HCT116 (cell line): ENCODE data around the gene KIAA0930. TPM values are rescaled to one million over a fixed set of nuclear protein-coding genes. Genes with fewer than 3 reads are reported as not detected.

Source experiments
- ATAC-seq: fragments of 200-7000 bp; cut with Tn5 transposase; 2 replicates; pipeline ENCODE4 v1.9.1; 2020; ENCODE audit warnings: mild to moderate bottlenecking, moderate library complexity
- BruUV-seq: library from RNA; stranded (reverse); fragments of 400-500 nt; replicated peaks from 2 replicates; lab custom pipeline; 2021; lab: Mats Ljungman, UMichigan
- CTCF ChIA-PET: fragments of 300-600 bp; sonication (Branson Sonifier 250); formaldehyde crosslinking; loops from one replicate; lab custom pipeline; 2021; ENCODE audit warnings: antibody characterized with exemption; lab: Charles Lee
- POLR2A ChIA-PET: fragments of 300-600, 350-600 bp; sonication (Branson Sonifier 250); formaldehyde crosslinking; loops from one replicate; lab custom pipeline; 2021; ENCODE audit warnings: antibody characterized with exemption; lab: Charles Lee
- RAD21 ChIA-PET, 2 experiments: fragments of 300-600 bp; sonication (Branson Sonifier 250); formaldehyde crosslinking; loops; one replicate each; lab custom pipeline; 2023; ENCODE audit warnings: low total read pairs in 2 of 2; ENCODE audit not compliant: uncharacterized antibody in 2 of 2, unreplicated experiment in 2 of 2, low non-redundant PET in 1 of 2; lab: Charles Lee
- DNase-seq: peaks from one replicate; pipeline ENCODE4 v3.0.0-alpha.2; 2010; ENCODE audit warnings: low read depth, low spot score
- H2AFZ ChIP-seq: fragments of 200-600 bp; shearing (Covaris generic), sonication (generic); 2 replicates; pipeline ENCODE4 v1.6.1; 2017; ENCODE audit warnings: low read depth, mixed run types, mixed read lengths, antibody characterized with exemption, low read length; ENCODE audit not compliant: poor library complexity, severe bottlenecking
- H3K27ac ChIP-seq: 2 replicates; pipeline ENCODE4 v1.5.1; 2012; ENCODE audit warnings: low read depth, low read length
- H3K27me3 ChIP-seq: fragments of 200-600 bp; sonication (generic); 2 replicates; pipeline ENCODE4 v1.6.1; 2016; ENCODE audit warnings: mixed run types, low read length, mixed read lengths; ENCODE audit not compliant: insufficient read depth
- H3K36me3 ChIP-seq, 2 experiments: fragments of 200-500 bp in 1 of 2; fragments of 200-600 bp in 1 of 2; sonication (Bioruptor generic) in 1 of 2; sonication (generic) in 1 of 2; 2 replicates each; pipeline versions ENCODE4 v1.5.1 to v1.6.1; 2014 to 2016; ENCODE audit warnings: low read length in 2 of 2, inconsistent platforms in 1 of 2, mixed read lengths in 1 of 2, mixed run types in 1 of 2; ENCODE audit not compliant: insufficient read depth in 2 of 2, control insufficient read depth in 1 of 2
- H3K4me1 ChIP-seq, 2 experiments: fragments of 200-600 bp in 1 of 2; sonication (generic) in 1 of 2; 2 replicates each; pipeline versions ENCODE4 v1.5.1 to v1.6.1; 2012 to 2017; ENCODE audit warnings: low read length in 2 of 2, inconsistent platforms in 1 of 2, mild to moderate bottlenecking in 1 of 2, mixed read lengths in 1 of 2, mixed run types in 1 of 2, moderate library complexity in 1 of 2; ENCODE audit not compliant: insufficient read depth in 2 of 2, control insufficient read depth in 1 of 2
- H3K4me2 ChIP-seq: fragments of 200-600 bp; sonication (generic); 2 replicates; pipeline ENCODE4 v1.6.1; 2017; ENCODE audit warnings: mixed run types, low read length, mixed read lengths
- H3K4me3 ChIP-seq, 2 experiments: fragments of 200-600 bp in 1 of 2; sonication (generic) in 1 of 2; replicated peaks in 1 of 2; 2 replicates each; pipeline ENCODE4 v1.5.1; 2011 to 2016; ENCODE audit warnings: low read length in 2 of 2, control low read depth in 1 of 2, low read depth in 1 of 2, mild to moderate bottlenecking in 1 of 2, mixed read lengths in 1 of 2, mixed run types in 1 of 2
- H3K79me2 ChIP-seq: fragments of 200-600 bp; sonication (generic); 2 replicates; pipeline ENCODE4 v1.6.1; 2017; ENCODE audit warnings: mild to moderate bottlenecking, mixed run types, low read length, moderate library complexity, mixed read lengths; ENCODE audit not compliant: insufficient read depth
- H3K9ac ChIP-seq: fragments of 200-600 bp; sonication (generic); 2 replicates; pipeline ENCODE4 v1.6.1; 2016; ENCODE audit warnings: low read length, mixed read lengths
- H3K9me2 ChIP-seq: fragments of 200-600 bp; sonication (generic), shearing (Covaris generic); 2 replicates; pipeline ENCODE4 v1.6.1; 2017; ENCODE audit warnings: mixed run types, mild to moderate bottlenecking, moderate library complexity; ENCODE audit not compliant: insufficient read depth
- H3K9me3 ChIP-seq, 2 experiments: fragments of 200-500 bp in 1 of 2; fragments of 200-600 bp in 1 of 2; sonication (Bioruptor generic) in 1 of 2; sonication (generic) in 1 of 2; 2 replicates each; pipeline ENCODE4 v1.6.1; 2014 to 2017; ENCODE audit warnings: low read length in 2 of 2, mixed read lengths in 2 of 2, inconsistent platforms in 1 of 2, low read depth in 1 of 2, mild to moderate bottlenecking in 1 of 2, mixed run types in 1 of 2, moderate library complexity in 1 of 2; ENCODE audit not compliant: control insufficient read depth in 1 of 2, insufficient read depth in 1 of 2
- H4K20me1 ChIP-seq: fragments of 200-600 bp; sonication (generic), shearing (Covaris generic); 2 replicates; pipeline ENCODE4 v1.6.1; 2017; ENCODE audit warnings: mixed run types, mild to moderate bottlenecking, moderate library complexity; ENCODE audit not compliant: insufficient read depth
- CBX3 ChIP-seq: IDR thresholded peaks from 2 replicates; pipeline ENCODE4 v1.6.1; 2012; ENCODE audit warnings: low read depth
- CEBPB ChIP-seq: IDR thresholded peaks from 2 replicates; pipeline ENCODE4 v1.6.1; 2012; ENCODE audit warnings: low read depth
- EGR1 ChIP-seq: IDR thresholded peaks from 2 replicates; pipeline ENCODE4 v1.6.1; 2012; ENCODE audit warnings: low read depth
- ELF1 ChIP-seq: IDR thresholded peaks from 2 replicates; pipeline ENCODE4 v1.6.1; 2012; ENCODE audit warnings: low read depth, borderline replicate concordance
- EZH2 ChIP-seq: fragments of 200-600 bp; sonication (generic); IDR thresholded peaks from 2 replicates; pipeline ENCODE4 v1.6.1; 2017; ENCODE audit warnings: antibody characterized with exemption, mixed run types
- EZH2phosphoT487 ChIP-seq: fragments of 200-600 bp; IDR thresholded peaks from 2 replicates; pipeline ENCODE4 v1.6.1; 2018; ENCODE audit warnings: antibody characterized with exemption, borderline replicate concordance
- POLR2A ChIP-seq: IDR thresholded peaks from 2 replicates; pipeline ENCODE4 v1.7.0; 2011; ENCODE audit warnings: borderline replicate concordance; ENCODE audit not compliant: insufficient read depth, insufficient read length; ENCODE audit errors: extremely low read depth
- RAD21 ChIP-seq: IDR thresholded peaks from 2 replicates; pipeline ENCODE4 v1.6.1; 2012; ENCODE audit warnings: low read depth, mild to moderate bottlenecking
- SIN3A ChIP-seq: IDR thresholded peaks from 2 replicates; pipeline ENCODE4 v1.6.1; 2012; ENCODE audit warnings: low read depth
- SP1 ChIP-seq: IDR thresholded peaks from 2 replicates; pipeline ENCODE4 v1.6.1; 2012; ENCODE audit warnings: low read depth
- SRF ChIP-seq: IDR thresholded peaks from 2 replicates; pipeline ENCODE4 v1.6.1; 2012; ENCODE audit warnings: low read depth
- YY1 ChIP-seq: IDR thresholded peaks from 2 replicates; pipeline ENCODE4 v1.6.1; 2011; ENCODE audit warnings: low read length, low read depth, moderate library complexity, mild to moderate bottlenecking; ENCODE audit not compliant: insufficient replicate concordance; ENCODE audit errors: extremely low read depth
- ZFX ChIP-seq: fragments of 450-650 bp; IDR thresholded peaks from 2 replicates; pipeline ENCODE4 v1.6.1; 2017
- ZNF274 ChIP-seq: fragments of 200-500 bp; sonication (Bioruptor generic); IDR thresholded peaks from 2 replicates; pipeline ENCODE4 v1.6.1; 2014; ENCODE audit warnings: mild to moderate bottlenecking, low read depth, low read length, inconsistent platforms
- intact Hi-C: fragments of 100-400 bp; cut with micrococcal nuclease; formaldehyde crosslinking; loops from 2 replicates; pipeline ENCODE4 v1.10.0; 2022
- total RNA-seq: library from RNA; stranded (reverse); gene quantifications from one replicate; pipeline ENCODE4 v1.2.1, GENCODE V29; 2021; ENCODE audit not compliant: unreplicated experiment
- TF ChIP-seq, protein P1 (sequence below): IDR thresholded peaks from 2 replicates; pipeline ENCODE4 v1.6.1; 2012
- TF ChIP-seq, protein P2 (sequence below): IDR thresholded peaks from 2 replicates; pipeline ENCODE4 v1.6.1; 2012; ENCODE audit warnings: low read depth

The KIAA0930 gene
- total RNA-seq, 1 experiment from 2014 or later: 60.9 TPM

DNA sequence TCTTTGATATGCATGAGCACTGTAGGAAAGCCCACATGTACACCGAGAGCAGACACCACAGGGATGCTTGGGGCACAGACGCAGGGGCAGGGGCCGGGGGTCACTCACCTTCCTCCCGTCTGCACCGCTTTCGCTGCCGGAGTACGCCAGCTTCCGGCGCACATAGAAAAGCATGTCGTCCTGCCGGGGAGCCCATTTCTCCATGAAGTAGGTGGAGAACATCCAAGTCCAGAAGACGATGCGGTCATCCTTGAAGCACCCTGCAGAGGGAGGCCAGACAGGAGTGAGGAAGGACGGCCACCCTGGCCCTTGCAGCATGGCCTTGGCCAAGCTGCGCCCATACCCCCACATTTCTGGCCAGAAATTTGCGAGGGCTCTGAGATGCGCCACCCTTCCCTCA is 28.8 kb downstream of the KIAA0930 start:
- H3K9me3 ChIP-seq: no peaks in the 10 kb centered on the region
- peaks cover 0 to 3% of the 10 kb centered on the region in 2 experiments; a peak in 1 of 4 replicates for H3K36me3 ChIP-seq
- ChIA-PET CTCF (no interaction called here), POLR2A (no interaction called here)
- no peaks in the 10 kb centered on the region for H3K9me2 ChIP-seq
- no peaks in the 10 kb centered on the region for H4K20me1 ChIP-seq
- H2AFZ ChIP-seq: no peak overlapping the region
- peaks cover 13% of the 10 kb centered on the region; the same call in 1 of the 2 replicates for H3K79me2 ChIP-seq
- H3K4me2 ChIP-seq: no peak overlapping the region
- DNase-seq: no peak
- no peaks in the 10 kb centered on the region for H3K27me3 ChIP-seq
- H3K9ac ChIP-seq: no peak overlapping the region
- H3K27ac ChIP-seq: no peak overlapping the region
- TF ChIP-seq CEBPB (no peak), ZFX (no peak), SP1 (no peak), EGR1 (no peak), CBX3 (no peak)
- TF ChIP-seq, protein P1, sequence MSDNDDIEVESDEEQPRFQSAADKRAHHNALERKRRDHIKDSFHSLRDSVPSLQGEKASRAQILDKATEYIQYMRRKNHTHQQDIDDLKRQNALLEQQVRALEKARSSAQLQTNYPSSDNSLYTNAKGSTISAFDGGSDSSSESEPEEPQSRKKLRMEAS: no peak
- TF ChIP-seq, all 23 proteins: peak for 0
- RAD21 ChIA-PET: no interaction called here
- H3K4me3 ChIP-seq: no peak overlapping the region
- intact Hi-C loops: no loop called here
- H3K4me1 ChIP-seq: no peaks in the 10 kb centered on the region
- no peak for ATAC-seq
- no TSS peak for BruUV-seq

DNA sequence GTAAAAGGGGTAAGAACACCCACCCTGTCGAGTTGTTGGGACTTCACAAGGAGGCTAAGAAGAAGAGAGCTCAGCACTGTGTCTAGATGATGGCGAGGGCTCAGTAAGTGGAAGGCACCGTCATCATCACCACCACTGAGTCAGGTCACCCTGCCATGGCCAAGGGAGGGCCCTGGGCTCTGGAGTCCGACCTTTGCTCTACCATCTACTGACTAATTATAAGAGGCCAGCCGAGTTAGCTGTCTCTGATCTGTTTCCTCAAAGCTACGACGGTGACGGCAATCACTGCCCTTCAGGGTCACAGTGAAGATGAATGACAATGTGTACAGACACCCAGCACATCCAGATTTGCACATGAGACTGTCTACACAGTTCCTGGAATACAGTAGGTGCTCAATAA is 29.3 kb downstream of the KIAA0930 start:
- Histone ChIP-seq H3K27ac (no peak overlapping the region), H3K9ac (no peak overlapping the region), H3K36me3 (peaks cover 0 to 3% of the 10 kb centered on the region in 2 experiments; a peak in 1 of 4 replicates), H3K4me1 (no peaks in the 10 kb centered on the region), H3K27me3 (no peaks in the 10 kb centered on the region), H3K79me2 (peaks cover 12% of the 10 kb centered on the region; the same call in 1 of the 2 replicates), H3K4me2 (no peak overlapping the region), H2AFZ (no peak overlapping the region), H4K20me1 (no peaks in the 10 kb centered on the region), H3K9me2 (no peaks in the 10 kb centered on the region), H3K9me3 (no peaks in the 10 kb centered on the region), H3K4me3 (no peak overlapping the region)
- no TSS peak for BruUV-seq
- ATAC-seq: no peak
- no peak for DNase-seq
- TF ChIP-seq SP1 (no peak), ZNF274 (no peak), SRF (no peak), EGR1 (no peak), SIN3A (no peak), CEBPB (no peak), RAD21 (no peak), YY1 (no peak), CBX3 (no peak), ELF1 (no peak), EZH2phosphoT487 (no peak), EZH2 (no peak), POLR2A (no peak)
- TF ChIP-seq, protein P2, sequence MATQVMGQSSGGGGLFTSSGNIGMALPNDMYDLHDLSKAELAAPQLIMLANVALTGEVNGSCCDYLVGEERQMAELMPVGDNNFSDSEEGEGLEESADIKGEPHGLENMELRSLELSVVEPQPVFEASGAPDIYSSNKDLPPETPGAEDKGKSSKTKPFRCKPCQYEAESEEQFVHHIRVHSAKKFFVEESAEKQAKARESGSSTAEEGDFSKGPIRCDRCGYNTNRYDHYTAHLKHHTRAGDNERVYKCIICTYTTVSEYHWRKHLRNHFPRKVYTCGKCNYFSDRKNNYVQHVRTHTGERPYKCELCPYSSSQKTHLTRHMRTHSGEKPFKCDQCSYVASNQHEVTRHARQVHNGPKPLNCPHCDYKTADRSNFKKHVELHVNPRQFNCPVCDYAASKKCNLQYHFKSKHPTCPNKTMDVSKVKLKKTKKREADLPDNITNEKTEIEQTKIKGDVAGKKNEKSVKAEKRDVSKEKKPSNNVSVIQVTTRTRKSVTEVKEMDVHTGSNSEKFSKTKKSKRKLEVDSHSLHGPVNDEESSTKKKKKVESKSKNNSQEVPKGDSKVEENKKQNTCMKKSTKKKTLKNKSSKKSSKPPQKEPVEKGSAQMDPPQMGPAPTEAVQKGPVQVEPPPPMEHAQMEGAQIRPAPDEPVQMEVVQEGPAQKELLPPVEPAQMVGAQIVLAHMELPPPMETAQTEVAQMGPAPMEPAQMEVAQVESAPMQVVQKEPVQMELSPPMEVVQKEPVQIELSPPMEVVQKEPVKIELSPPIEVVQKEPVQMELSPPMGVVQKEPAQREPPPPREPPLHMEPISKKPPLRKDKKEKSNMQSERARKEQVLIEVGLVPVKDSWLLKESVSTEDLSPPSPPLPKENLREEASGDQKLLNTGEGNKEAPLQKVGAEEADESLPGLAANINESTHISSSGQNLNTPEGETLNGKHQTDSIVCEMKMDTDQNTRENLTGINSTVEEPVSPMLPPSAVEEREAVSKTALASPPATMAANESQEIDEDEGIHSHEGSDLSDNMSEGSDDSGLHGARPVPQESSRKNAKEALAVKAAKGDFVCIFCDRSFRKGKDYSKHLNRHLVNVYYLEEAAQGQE: no peak
- ChIA-PET RAD21 (no interaction called here), CTCF (no interaction called here), POLR2A (no interaction called here)
- intact Hi-C loops: no loop called here
